MM.1S (cell line): ENCODE results near the gene PI4KA.

Experiments used
- EZH2phosphoT487 ChIP-seq: fragments of 300-600 bp; sonication (generic); IDR thresholded peaks from 2 replicates; pipeline ENCODE4 v1.6.1; 2018; ENCODE audit warnings: antibody characterized with exemption, low read length
- TF ChIP-seq, protein P1 (sequence below): fragments of 300-600 bp; sonication (generic); IDR thresholded peaks from 2 replicates; pipeline ENCODE4 v1.5.1; 2016; ENCODE audit warnings: antibody characterized with exemption, low read length, mixed read lengths

DNA sequence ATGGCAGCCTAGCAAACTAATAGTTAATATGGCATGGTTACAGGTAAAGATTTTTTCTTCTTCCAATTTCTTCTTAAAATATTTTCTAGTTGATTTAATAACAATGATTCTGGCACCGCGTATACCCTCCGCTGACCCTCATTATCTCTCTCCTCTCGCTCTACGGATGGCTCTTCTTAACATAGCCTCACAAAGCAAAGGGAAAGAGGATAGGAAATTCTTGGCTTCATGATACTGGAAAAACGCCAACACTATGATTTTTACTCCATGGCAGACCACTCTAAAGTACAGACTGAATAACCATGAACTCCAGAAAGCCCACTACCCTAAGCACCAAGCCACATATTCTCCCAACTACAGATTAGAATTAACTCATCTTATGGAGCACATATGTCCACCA, 6.1 kb downstream of the PI4KA start:
- TF ChIP-seq, protein P1, sequence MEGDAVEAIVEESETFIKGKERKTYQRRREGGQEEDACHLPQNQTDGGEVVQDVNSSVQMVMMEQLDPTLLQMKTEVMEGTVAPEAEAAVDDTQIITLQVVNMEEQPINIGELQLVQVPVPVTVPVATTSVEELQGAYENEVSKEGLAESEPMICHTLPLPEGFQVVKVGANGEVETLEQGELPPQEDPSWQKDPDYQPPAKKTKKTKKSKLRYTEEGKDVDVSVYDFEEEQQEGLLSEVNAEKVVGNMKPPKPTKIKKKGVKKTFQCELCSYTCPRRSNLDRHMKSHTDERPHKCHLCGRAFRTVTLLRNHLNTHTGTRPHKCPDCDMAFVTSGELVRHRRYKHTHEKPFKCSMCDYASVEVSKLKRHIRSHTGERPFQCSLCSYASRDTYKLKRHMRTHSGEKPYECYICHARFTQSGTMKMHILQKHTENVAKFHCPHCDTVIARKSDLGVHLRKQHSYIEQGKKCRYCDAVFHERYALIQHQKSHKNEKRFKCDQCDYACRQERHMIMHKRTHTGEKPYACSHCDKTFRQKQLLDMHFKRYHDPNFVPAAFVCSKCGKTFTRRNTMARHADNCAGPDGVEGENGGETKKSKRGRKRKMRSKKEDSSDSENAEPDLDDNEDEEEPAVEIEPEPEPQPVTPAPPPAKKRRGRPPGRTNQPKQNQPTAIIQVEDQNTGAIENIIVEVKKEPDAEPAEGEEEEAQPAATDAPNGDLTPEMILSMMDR, result no peak
- TF ChIP-seq EZH2phosphoT487, result no peak
